Loucy (cell line): ENCODE results near the gene PPP2R3B.

Experiments used
- H2AFZ ChIP-seq: fragments of 200-600 bp; sonication (generic); 2 replicates; pipeline ENCODE4 v1.6.0; 2016; ENCODE audit warnings: antibody characterized with exemption, mild to moderate bottlenecking, low read length, moderate library complexity
- H3F3A ChIP-seq: fragments of 200-600 bp; 2 replicates; pipeline ENCODE4 v1.6.0; 2016; ENCODE audit warnings: antibody characterized with exemption, low read depth, mild to moderate bottlenecking
- H3K27me3 ChIP-seq: fragments of 200-600 bp; sonication (generic); 2 replicates; pipeline ENCODE4 v1.6.1; 2014; ENCODE audit warnings: low read length, mild to moderate bottlenecking; ENCODE audit not compliant: insufficient read depth, poor library complexity, severe bottlenecking
- H3K36me3 ChIP-seq: fragments of 200-600 bp; sonication (generic); 2 replicates; pipeline ENCODE4 v1.6.1; 2016; ENCODE audit warnings: low read length; ENCODE audit not compliant: insufficient read depth
- H3K4me1 ChIP-seq: fragments of 200-600 bp; sonication (generic); 2 replicates; pipeline ENCODE4 v1.5.1; 2014; ENCODE audit warnings: low read length, mild to moderate bottlenecking; ENCODE audit not compliant: insufficient read depth, poor library complexity, severe bottlenecking
- H3K4me2 ChIP-seq: fragments of 200-600 bp; sonication (generic); 2 replicates; pipeline ENCODE4 v1.6.0; 2014; ENCODE audit warnings: antibody characterized with exemption, low read length, low read depth, mild to moderate bottlenecking; ENCODE audit not compliant: poor library complexity, severe bottlenecking
- H3K4me3 ChIP-seq: fragments of 200-600 bp; sonication (generic); 2 replicates; pipeline ENCODE4 v1.5.1; 2014; ENCODE audit warnings: low read length, mild to moderate bottlenecking, mixed read lengths; ENCODE audit not compliant: poor library complexity, severe bottlenecking
- H3K79me2 ChIP-seq: fragments of 200-600 bp; sonication (generic); 2 replicates; pipeline ENCODE4 v1.6.1; 2014; ENCODE audit warnings: low read length; ENCODE audit not compliant: insufficient read depth
- H3K9ac ChIP-seq: fragments of 200-600 bp; sonication (generic); 2 replicates; pipeline ENCODE4 v1.6.0; 2014; ENCODE audit warnings: mild to moderate bottlenecking, low read depth, low read length, moderate library complexity; ENCODE audit not compliant: poor library complexity, severe bottlenecking
- H3K9me2 ChIP-seq: fragments of 200-600 bp; sonication (generic); replicated peaks from 2 replicates; pipeline ENCODE4 v1.6.1; 2016; ENCODE audit warnings: low read depth, low read length, mixed read lengths
- H3K9me3 ChIP-seq: fragments of 200-600 bp; sonication (generic); 2 replicates; pipeline ENCODE4 v1.6.1; 2014; ENCODE audit warnings: mild to moderate bottlenecking, antibody characterized with exemption, low read length, low read depth; ENCODE audit not compliant: insufficient read depth
- H4K20me1 ChIP-seq: fragments of 200-600 bp; sonication (generic); 2 replicates; pipeline ENCODE4 v1.6.0; 2014; ENCODE audit warnings: antibody characterized with exemption, low read length, mild to moderate bottlenecking; ENCODE audit not compliant: insufficient read depth, poor library complexity, severe bottlenecking
- CTCF ChIP-seq: fragments of 200-600 bp; sonication (generic); conservative IDR thresholded peaks from 2 replicates; pipeline ENCODE4 v1.5.1; 2014; ENCODE audit warnings: mild to moderate bottlenecking, antibody characterized with exemption, low read length
- EZH2phosphoT487 ChIP-seq: fragments of 200-600 bp; IDR thresholded peaks from 2 replicates; pipeline ENCODE4 v1.6.1; 2018; ENCODE audit warnings: antibody characterized with exemption, mild to moderate bottlenecking, moderate library complexity, borderline replicate concordance

PPP2R3B gene

GRCh38 chrX:340121-340520, 46.6 kb downstream of the PPP2R3B start:
- H3K9me3 ChIP-seq: no peaks in the 10 kb centered on the region
- H3K4me2 ChIP-seq: no peak overlapping the region
- H3K27me3 ChIP-seq: no peaks in the 10 kb centered on the region
- no peak overlapping the region for H3K9ac ChIP-seq
- no peak overlapping the region for H2AFZ ChIP-seq
- no peaks in the 10 kb centered on the region for H3F3A ChIP-seq
- TF ChIP-seq CTCF (no peak), EZH2phosphoT487 (no peak)
- no peaks in the 10 kb centered on the region for H3K9me2 ChIP-seq
- no peaks in the 10 kb centered on the region for H3K4me1 ChIP-seq
- H3K4me3 ChIP-seq: no peak overlapping the region
- H4K20me1 ChIP-seq: no peaks in the 10 kb centered on the region
- H3K36me3 ChIP-seq: no peaks in the 10 kb centered on the region
- H3K79me2 ChIP-seq: no peaks in the 10 kb centered on the region

- H3K9me3 ChIP-seq: no peaks in the 10 kb centered on the region
- no peak overlapping the region for H3K4me2 ChIP-seq
- no peaks in the 10 kb centered on the region for H4K20me1 ChIP-seq
- H2AFZ ChIP-seq: no peak overlapping the region
- H3K79me2 ChIP-seq: no peaks in the 10 kb centered on the region
- no peaks in the 10 kb centered on the region for H3K36me3 ChIP-seq
- H3K9me2 ChIP-seq: no peaks in the 10 kb centered on the region
- H3F3A ChIP-seq: no peaks in the 10 kb centered on the region
- H3K4me3 ChIP-seq: no peak overlapping the region
- TF ChIP-seq CTCF (no peak), EZH2phosphoT487 (no peak)
- H3K9ac ChIP-seq: no peak overlapping the region
- H3K4me1 ChIP-seq: no peaks in the 10 kb centered on the region
- H3K27me3 ChIP-seq: no peaks in the 10 kb centered on the region
Observed at GRCh38 chrX:338836-339400, 47.8 kb downstream of the PPP2R3B start.

- no peaks in the 10 kb centered on the region for H3K79me2 ChIP-seq
- H2AFZ ChIP-seq: no peak overlapping the region
- no peak overlapping the region for H3K9ac ChIP-seq
- H3K4me1 ChIP-seq: no peaks in the 10 kb centered on the region
- H3K27me3 ChIP-seq: no peaks in the 10 kb centered on the region
- TF ChIP-seq CTCF: no peak
- no peak for TF ChIP-seq EZH2phosphoT487
- no peaks in the 10 kb centered on the region for H4K20me1 ChIP-seq
- H3K9me3 ChIP-seq: no peaks in the 10 kb centered on the region
- H3K36me3 ChIP-seq: no peaks in the 10 kb centered on the region; the same call in 1 of the 2 replicates
- H3K4me3 ChIP-seq: no peak overlapping the region
- H3K4me2 ChIP-seq: no peak overlapping the region
- no peaks in the 10 kb centered on the region for H3F3A ChIP-seq
- no peaks in the 10 kb centered on the region for H3K9me2 ChIP-seq
Observed at GRCh38 chrX:338281-338835, 48.3 kb downstream of the PPP2R3B start.
